ENCODE measurements around the gene HBM.

- TF ChIP-seq POLR2A (IDR thresholded peaks at IDR 0.05) (no peak), CTCF (IDR thresholded peaks at IDR 0.05) (no peak), EP300 (IDR thresholded peaks at IDR 0.05) (no peak)
Observed at GRCh38 chr16:177981-178667, 12.3 kb downstream of the HBM start.
